Endodermal cell (in vitro differentiated cells): Measurements from ENCODE around the gene CEP55. TPM values are rescaled to one million over a fixed set of nuclear protein-coding genes. Genes with fewer than 3 reads are reported as not detected.
"Not testable (repeated sequence)": the region's sequence is repeated elsewhere in the genome, so short reads cannot be mapped to it uniquely, and the experiment has no call there.

Experiments used
- DNase-seq: peaks from one replicate; pipeline ENCODE4 v3.0.0-alpha.2; 2017
- H3K27ac ChIP-seq: 2 replicates; pipeline ENCODE4 v1.5.1; 2013; ENCODE audit warnings: mild to moderate bottlenecking, low read depth, low read length, moderate library complexity
- H3K27me3 ChIP-seq: 2 replicates; pipeline ENCODE4 v1.6.1; 2013; ENCODE audit warnings: mild to moderate bottlenecking, low read length, moderate library complexity; ENCODE audit not compliant: insufficient read depth, control insufficient read depth, poor library complexity, severe bottlenecking
- H3K36me3 ChIP-seq: 2 replicates; pipeline ENCODE4 v1.7.0; 2013; ENCODE audit warnings: mild to moderate bottlenecking, low read length, moderate library complexity; ENCODE audit not compliant: control insufficient read depth, insufficient read depth
- H3K4me1 ChIP-seq: one replicate; pipeline ENCODE4 v1.7.0; 2013; ENCODE audit warnings: low read length; ENCODE audit not compliant: control insufficient read depth, insufficient read depth
- H3K4me3 ChIP-seq: 2 replicates; pipeline ENCODE4 v1.5.1; 2013; ENCODE audit warnings: mild to moderate bottlenecking, low read length, moderate library complexity
- H3K9ac ChIP-seq: 2 replicates; pipeline ENCODE4 v1.6.1; 2013; ENCODE audit warnings: mild to moderate bottlenecking, low read length, moderate library complexity; ENCODE audit not compliant: poor library complexity, severe bottlenecking; ENCODE audit errors: extremely low read depth
- H3K9me3 ChIP-seq: 2 replicates; pipeline ENCODE4 v1.6.1; 2013; ENCODE audit warnings: mild to moderate bottlenecking, low read length, moderate library complexity; ENCODE audit not compliant: control insufficient read depth
- H3K27ac Mint-ChIP-seq: 2 replicates; pipeline ENCODE4 v1.8.0; 2020; ENCODE audit warnings: mixed read lengths
- H3K27me3 Mint-ChIP-seq: 2 replicates; pipeline ENCODE4 v1.8.0; 2021; ENCODE audit warnings: mild to moderate bottlenecking, mixed read lengths; ENCODE audit not compliant: insufficient read depth
- H3K36me3 Mint-ChIP-seq: 2 replicates; pipeline ENCODE4 v1.8.0; 2020; ENCODE audit warnings: low read depth, mixed read lengths
- H3K4me1 Mint-ChIP-seq: 2 replicates; pipeline ENCODE4 v1.8.0; 2020; ENCODE audit warnings: mixed read lengths
- H3K4me3 Mint-ChIP-seq: 2 replicates; pipeline ENCODE4 v1.8.0; 2020; ENCODE audit warnings: mild to moderate bottlenecking, moderate library complexity, mixed read lengths
- H3K9me3 Mint-ChIP-seq: 2 replicates; pipeline ENCODE4 v1.8.0; 2020; ENCODE audit warnings: mild to moderate bottlenecking, mixed read lengths
- CTCF ChIP-seq: fragments of 200-600 bp; sonication (generic); conservative IDR thresholded peaks from 2 replicates; pipeline ENCODE4 v1.5.0; 2021; ENCODE audit warnings: antibody characterized with exemption, mild to moderate bottlenecking
- WGBS, 2 experiments: methylation state at CpG; one replicate each; pipeline versions ENCODE4 v1.1.5 to v1.1.7; 2013; ENCODE audit warnings: missing lambda C conversion rate in 2 of 2, mixed read lengths in 1 of 2; ENCODE audit not compliant: insufficient coverage in 1 of 2, insufficient read length in 1 of 2; 5-methylcytosine and 5-hydroxymethylcytosine counted together
- total RNA-seq, 2 donors: library from RNA; stranded (reverse); fragmentation: NEBNext Ultra II Directional in 1 of 2; extraction: Animal tissue kit (Norgen Biotek cat#: 25700) in 1 of 2; gene quantifications; 2 replicates in 1 of 2; 3 replicates in 1 of 2; pipeline ENCODE4 v1.2.1, GENCODE V29; 2021

The CEP55 gene
- total RNA-seq, 2 donors from 2014 or later, result 50.3 to 66.8 TPM

- no peak overlapping the region for H3K27ac Mint-ChIP-seq
- H3K27me3 ChIP-seq, result no peaks in the 10 kb centered on the region
- H3K4me3 Mint-ChIP-seq, result no peak overlapping the region
- peak; percentile 96 for TF ChIP-seq CTCF
- no peaks in the 10 kb centered on the region for H3K36me3 Mint-ChIP-seq
- peak; percentile 86 for DNase-seq
- no peaks in the 10 kb centered on the region for H3K4me1 ChIP-seq
- no peak overlapping the region for H3K4me3 ChIP-seq
- H3K9me3 ChIP-seq, result no peaks in the 10 kb centered on the region
- WGBS, 2 experiments, result 73 to 87% methylated on average over 13 to 23 of the region's 23 CpGs
- H3K4me1 Mint-ChIP-seq, result peaks cover 4% of the 10 kb centered on the region
- no peak overlapping the region for H3K9ac ChIP-seq
- H3K36me3 ChIP-seq, result no peaks in the 10 kb centered on the region
- H3K27me3 Mint-ChIP-seq, result peaks cover 39% of the 10 kb centered on the region
- H3K27ac ChIP-seq, result no peak overlapping the region
- no peaks in the 10 kb centered on the region for H3K9me3 Mint-ChIP-seq
Measured at GRCh38 chr10:93541402-93542357, 45.3 kb downstream of the CEP55 start.

GRCh38 chr10:93542358-93542791 is 46.0 kb downstream of the CEP55 start:
- peaks cover 39% of the 10 kb centered on the region for H3K27me3 Mint-ChIP-seq
- no peak overlapping the region for H3K4me3 ChIP-seq

GRCh38 chr10:93546995-93547394 is 50.6 kb downstream of the CEP55 start:
- not testable (repeated sequence) for H3K9ac ChIP-seq, H3K27ac ChIP-seq, H3K27me3 Mint-ChIP-seq, H3K4me3 Mint-ChIP-seq, H3K9me3 Mint-ChIP-seq, H3K36me3 Mint-ChIP-seq, H3K4me1 ChIP-seq, H3K36me3 ChIP-seq, H3K4me1 Mint-ChIP-seq, H3K9me3 ChIP-seq, H3K27me3 ChIP-seq, H3K27ac Mint-ChIP-seq, DNase-seq, H3K4me3 ChIP-seq
- 77 to 96% methylated on average over 3 to 6 of the region's 8 CpGs for WGBS, 2 experiments

More at GRCh38 chr10:93542358-93542791, 46.0 kb downstream of the CEP55 start:
- Histone ChIP-seq H3K9me3 (no peaks in the 10 kb centered on the region), H3K4me1 (no peaks in the 10 kb centered on the region), H3K9ac (no peak overlapping the region), H3K27me3 (no peaks in the 10 kb centered on the region), H3K27ac (peak overlapping the region; percentile 36), H3K36me3 (no peaks in the 10 kb centered on the region)
- WGBS, 2 experiments, result 70% methylated on average over 10 of the region's 10 CpGs
- H3K4me3 Mint-ChIP-seq, result no peak overlapping the region
- no peaks in the 10 kb centered on the region for H3K36me3 Mint-ChIP-seq
- no peak overlapping the region for H3K27ac Mint-ChIP-seq
- no peak for DNase-seq
- peaks cover 2% of the 10 kb centered on the region for H3K4me1 Mint-ChIP-seq
- no peaks in the 10 kb centered on the region for H3K9me3 Mint-ChIP-seq
- TF ChIP-seq CTCF, result no peak
